Endothelial cell of umbilical vein (primary cell): ENCODE results near the gene CCDC70.

Experiments used
- CTCF ChIP-seq, 2 donors: IDR thresholded peaks; 1 replicate in 1 of 2; 2 replicates in 1 of 2; pipeline ENCODE4 v1.5.1; 2011; ENCODE audit warnings: low read length in 2 of 2, mild to moderate bottlenecking in 2 of 2, moderate library complexity in 2 of 2, control low read depth in 1 of 2, inconsistent platforms in 1 of 2, low read depth in 1 of 2; ENCODE audit not compliant: insufficient read depth in 1 of 2; ENCODE audit errors: extremely low read depth in 1 of 2
- EZH2 ChIP-seq: IDR thresholded peaks from 2 replicates; pipeline ENCODE4 v1.6.1; 2012; ENCODE audit warnings: borderline replicate concordance, low read depth, mild to moderate bottlenecking, moderate library complexity, low read length, inconsistent platforms; ENCODE audit not compliant: severe bottlenecking
- TF ChIP-seq, protein P1 (sequence below): IDR thresholded peaks from 2 replicates; pipeline ENCODE4 v1.6.1; 2011; ENCODE audit not compliant: insufficient read depth, insufficient read length

GRCh38 chr13:51834581-51835171 lies 27.1 kb upstream of the CCDC70 start:
- TF ChIP-seq CTCF (IDR thresholded peaks at IDR 0.05; ENCODE audit: extremely low read depth in 1 of 2, insufficient read depth in 1 of 2, low read depth in 1 of 2, low read length in 2 of 2) (no peak), EZH2 (no peak)
- TF ChIP-seq, protein P1, sequence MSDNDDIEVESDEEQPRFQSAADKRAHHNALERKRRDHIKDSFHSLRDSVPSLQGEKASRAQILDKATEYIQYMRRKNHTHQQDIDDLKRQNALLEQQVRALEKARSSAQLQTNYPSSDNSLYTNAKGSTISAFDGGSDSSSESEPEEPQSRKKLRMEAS: no peak
